Endothelial cell of umbilical vein (primary cell): ENCODE measurements around the gene LDLRAD4. TPM values are rescaled to one million over a fixed set of nuclear protein-coding genes. Genes with fewer than 3 reads are reported as not detected.

Source experiments
- BruUV-seq: library from RNA; stranded (reverse); fragments of 400-500 nt; replicated peaks from 2 replicates; lab custom pipeline; 2021; lab: Mats Ljungman, UMichigan
- CTCF ChIA-PET: fragments of 300-600, 350-600 bp; sonication (Branson Sonifier 250); formaldehyde crosslinking; loops from one replicate; lab custom pipeline; 2021; ENCODE audit warnings: antibody characterized with exemption, inconsistent platforms; lab: Charles Lee
- POLR2A ChIA-PET: fragments of 300-600, 350-600 bp; sonication (Branson Sonifier 250); formaldehyde crosslinking; loops from one replicate; lab custom pipeline; 2021; ENCODE audit warnings: antibody characterized with exemption, inconsistent platforms; lab: Charles Lee
- DNase-seq: peaks from one replicate; pipeline ENCODE4 v3.0.0-alpha.2; 2011; ENCODE audit warnings: low read depth, low spot score
- FAIRE-seq: peaks from 2 replicates; lab custom pipeline; 2011; peaks lifted over from hg19 to GRCh38; lab: Jason Lieb, UNC
- H2AFZ ChIP-seq: 2 replicates; pipeline ENCODE4 v1.6.0; 2012; ENCODE audit warnings: low read depth, low read length, control low read depth, inconsistent platforms
- H3K27ac ChIP-seq: 2 replicates; pipeline ENCODE4 v1.5.1; 2011; ENCODE audit warnings: low read depth, mild to moderate bottlenecking, control low read depth, low read length, moderate library complexity; ENCODE audit not compliant: insufficient read depth
- H3K27me3 ChIP-seq, 2 experiments: 2 replicates each; pipeline versions ENCODE4 v1.6.0 to v1.6.1; 2011; ENCODE audit warnings: low read length in 2 of 2, mixed read lengths in 1 of 2; ENCODE audit not compliant: control insufficient read depth in 2 of 2, insufficient read depth in 2 of 2
- H3K36me3 ChIP-seq, 2 experiments: 2 replicates in 1 of 2; 3 replicates in 1 of 2; pipeline ENCODE4 v1.5.1; 2011; ENCODE audit warnings: low read length in 2 of 2, mild to moderate bottlenecking in 1 of 2, moderate library complexity in 1 of 2; ENCODE audit not compliant: control insufficient read depth in 2 of 2, insufficient read depth in 2 of 2; ENCODE audit errors: extremely low read depth in 1 of 2
- H3K4me1 ChIP-seq: 3 replicates; pipeline ENCODE4 v1.5.1; 2011; ENCODE audit warnings: mild to moderate bottlenecking, low read length; ENCODE audit not compliant: control insufficient read depth, insufficient read depth; ENCODE audit errors: extremely low read depth
- H3K4me2 ChIP-seq: 2 replicates; pipeline ENCODE4 v1.6.1; 2011; ENCODE audit warnings: low read length, control low read depth, mixed read lengths; ENCODE audit not compliant: insufficient read depth
- H3K4me3 ChIP-seq, 3 experiments: fragments of 200-600 bp in 1 of 3; sonication (generic), shearing (Covaris generic) in 1 of 3; replicated peaks in 1 of 3; 2 replicates each; pipeline ENCODE4 v1.5.1; 2011 to 2016; ENCODE audit warnings: control low read depth in 3 of 3, low read length in 3 of 3, mild to moderate bottlenecking in 2 of 3, inconsistent platforms in 1 of 3, low read depth in 1 of 3, moderate library complexity in 1 of 3; ENCODE audit not compliant: insufficient read depth in 1 of 3
- H3K79me2 ChIP-seq: 2 replicates; pipeline ENCODE4 v1.6.0; 2012; ENCODE audit warnings: low read length, inconsistent platforms; ENCODE audit not compliant: control insufficient read depth, insufficient read depth
- H3K9ac ChIP-seq: replicated peaks from 2 replicates; pipeline ENCODE3; 2011; ENCODE audit warnings: low read length, control low read depth; ENCODE audit not compliant: insufficient read depth; ENCODE audit errors: extremely low read depth
- H3K9me1 ChIP-seq: replicated peaks from 3 replicates; pipeline ENCODE4 v1.6.0; 2011; ENCODE audit warnings: mild to moderate bottlenecking, low read length; ENCODE audit not compliant: control insufficient read depth, insufficient read depth; ENCODE audit errors: extremely low read depth
- H3K9me3 ChIP-seq: replicated peaks from 2 replicates; pipeline ENCODE4 v1.5.1; 2012; ENCODE audit warnings: low read length, inconsistent platforms; ENCODE audit not compliant: control insufficient read depth, insufficient read depth
- H4K20me1 ChIP-seq: replicated peaks from 2 replicates; pipeline ENCODE3; 2011; ENCODE audit warnings: mild to moderate bottlenecking, low read length; ENCODE audit not compliant: control insufficient read depth, insufficient read depth; ENCODE audit errors: extremely low read depth
- EZH2 ChIP-seq: IDR thresholded peaks from 2 replicates; pipeline ENCODE4 v1.6.1; 2012; ENCODE audit warnings: borderline replicate concordance, low read depth, mild to moderate bottlenecking, moderate library complexity, low read length, inconsistent platforms; ENCODE audit not compliant: severe bottlenecking
- FOS ChIP-seq: IDR thresholded peaks from 2 replicates; pipeline ENCODE4 v1.6.1; 2011; ENCODE audit warnings: mild to moderate bottlenecking, low read length, moderate library complexity, borderline replicate concordance; ENCODE audit not compliant: insufficient read depth
- GATA2 ChIP-seq: IDR thresholded peaks from 2 replicates; pipeline ENCODE4 v1.7.0; 2011; ENCODE audit warnings: low read depth, mild to moderate bottlenecking, moderate library complexity, mixed read lengths, low read length; ENCODE audit not compliant: insufficient read length, insufficient read depth
- JUN ChIP-seq: IDR thresholded peaks from 2 replicates; pipeline ENCODE4 v1.6.1; 2011; ENCODE audit warnings: borderline replicate concordance, low read depth; ENCODE audit not compliant: insufficient read length, insufficient read depth
- MYC ChIP-seq: IDR thresholded peaks from one replicate; pipeline ENCODE4 v1.6.1; 2011; ENCODE audit warnings: mild to moderate bottlenecking, low read depth, low read length
- POLR2A ChIP-seq: IDR thresholded peaks from 2 replicates; pipeline ENCODE4 v1.6.1; 2012; ENCODE audit warnings: low read depth, mild to moderate bottlenecking, control low read depth, low read length
- POLR2AphosphoS5 ChIP-seq: IDR thresholded peaks from 2 replicates; pipeline ENCODE4 v1.6.1; 2012; ENCODE audit warnings: low read depth, mild to moderate bottlenecking, control low read depth, low read length, moderate library complexity; ENCODE audit not compliant: insufficient read depth
- dilution Hi-C: fragments of 300-500 bp; cut with MboI; formaldehyde crosslinking; loops from one replicate; pipeline ENCODE4 v1.15.0; 2019; ENCODE audit warnings: low sequenced_read_pairs; ENCODE audit not compliant: extremely low pct_ligation_motif_present
- intact Hi-C: fragments of 100-400 bp; cut with micrococcal nuclease; formaldehyde crosslinking; loops from one replicate; pipeline ENCODE4 v1.10.0; 2022
- polyA plus RNA-seq, 4 experiments: library from polyadenylated mRNA; depleted of rRNA in 3 of 4; stranded (reverse) in 3 of 4; unstranded in 1 of 4; fragments of >200 nt; gene quantifications; 2 replicates each; pipeline versions ENCODE4 v1.2.1 to v1.2.3, GENCODE V29; 2011 to 2012; ENCODE audit warnings: missing spikeins in 1 of 4
- total RNA-seq: library from RNA; stranded (reverse); gene quantifications from 2 replicates; pipeline ENCODE4 v1.2.3, GENCODE V29; 2021
- TF ChIP-seq, protein P1 (sequence below): IDR thresholded peaks from 2 replicates; pipeline ENCODE4 v1.6.1; 2011; ENCODE audit not compliant: insufficient read depth, insufficient read length
- TF ChIP-seq, protein P2 (sequence below), 2 donors: IDR thresholded peaks; 1 replicate in 1 of 2; 2 replicates in 1 of 2; pipeline ENCODE4 v1.5.1; 2011; ENCODE audit warnings: low read length in 2 of 2, mild to moderate bottlenecking in 2 of 2, moderate library complexity in 2 of 2, control low read depth in 1 of 2, inconsistent platforms in 1 of 2, low read depth in 1 of 2; ENCODE audit not compliant: insufficient read depth in 1 of 2; ENCODE audit errors: extremely low read depth in 1 of 2

LDLRAD4 gene
- total and polyA plus RNA-seq, 2 donors (not counting 3 experiments of a cell fraction or from before 2014, with no cell fraction given) = 5.2 to 6.5 TPM

DNA sequence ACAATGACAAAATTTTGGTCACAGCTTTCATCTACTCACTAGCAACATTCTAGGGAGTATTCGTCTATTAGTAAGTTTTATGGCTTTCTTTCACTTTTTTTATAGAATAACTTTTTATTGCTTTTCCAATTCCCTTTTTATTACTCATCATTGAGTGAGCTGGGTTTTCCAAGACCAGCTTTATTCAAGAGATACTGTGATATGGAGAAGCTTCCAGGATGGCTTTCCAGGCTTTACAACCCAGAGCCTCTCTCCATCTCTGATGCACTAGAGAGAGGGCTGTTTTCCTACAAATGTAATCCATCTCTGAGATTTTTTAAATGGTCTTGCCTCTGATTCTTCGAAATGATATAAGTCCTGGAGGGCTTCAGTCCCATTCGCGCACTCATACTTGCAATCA lies 118.3 kb downstream of the LDLRAD4 start:
- Histone ChIP-seq H3K4me1 (no peaks in the 10 kb centered on the region), H2AFZ (no peak overlapping the region), H3K9ac (no peak overlapping the region), H3K27ac (no peak overlapping the region), H4K20me1 (no peaks in the 10 kb centered on the region), H3K9me1 (no peaks in the 10 kb centered on the region), H3K36me3 (no peaks in the 10 kb centered on the region), H3K9me3 (no peaks in the 10 kb centered on the region), H3K27me3 (peaks cover 5% of the 10 kb centered on the region in 2 experiments), H3K79me2 (no peaks in the 10 kb centered on the region), H3K4me3 (no peak overlapping the region), H3K4me2 (no peak overlapping the region)
- CTCF ChIA-PET = no interaction called here
- DNase-seq = no peak
- intact Hi-C loops (loop anchor here (10.0 kb wide), 1 partner anchor 88 kb away; no protein-coding TSS in a partner anchor), dilution Hi-C loops (no loop called here)
- POLR2A ChIA-PET = no interaction called here
- TF ChIP-seq FOS (no peak), POLR2A (no peak), EZH2 (no peak), MYC (no peak), GATA2 (no peak), JUN (no peak), POLR2AphosphoS5 (no peak)
- TF ChIP-seq, protein P1, sequence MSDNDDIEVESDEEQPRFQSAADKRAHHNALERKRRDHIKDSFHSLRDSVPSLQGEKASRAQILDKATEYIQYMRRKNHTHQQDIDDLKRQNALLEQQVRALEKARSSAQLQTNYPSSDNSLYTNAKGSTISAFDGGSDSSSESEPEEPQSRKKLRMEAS = no peak
- TF ChIP-seq, protein P2, sequence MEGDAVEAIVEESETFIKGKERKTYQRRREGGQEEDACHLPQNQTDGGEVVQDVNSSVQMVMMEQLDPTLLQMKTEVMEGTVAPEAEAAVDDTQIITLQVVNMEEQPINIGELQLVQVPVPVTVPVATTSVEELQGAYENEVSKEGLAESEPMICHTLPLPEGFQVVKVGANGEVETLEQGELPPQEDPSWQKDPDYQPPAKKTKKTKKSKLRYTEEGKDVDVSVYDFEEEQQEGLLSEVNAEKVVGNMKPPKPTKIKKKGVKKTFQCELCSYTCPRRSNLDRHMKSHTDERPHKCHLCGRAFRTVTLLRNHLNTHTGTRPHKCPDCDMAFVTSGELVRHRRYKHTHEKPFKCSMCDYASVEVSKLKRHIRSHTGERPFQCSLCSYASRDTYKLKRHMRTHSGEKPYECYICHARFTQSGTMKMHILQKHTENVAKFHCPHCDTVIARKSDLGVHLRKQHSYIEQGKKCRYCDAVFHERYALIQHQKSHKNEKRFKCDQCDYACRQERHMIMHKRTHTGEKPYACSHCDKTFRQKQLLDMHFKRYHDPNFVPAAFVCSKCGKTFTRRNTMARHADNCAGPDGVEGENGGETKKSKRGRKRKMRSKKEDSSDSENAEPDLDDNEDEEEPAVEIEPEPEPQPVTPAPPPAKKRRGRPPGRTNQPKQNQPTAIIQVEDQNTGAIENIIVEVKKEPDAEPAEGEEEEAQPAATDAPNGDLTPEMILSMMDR (IDR thresholded peaks at IDR 0.05; ENCODE audit: extremely low read depth in 1 of 2, insufficient read depth in 1 of 2, low read depth in 1 of 2, low read length in 2 of 2) = no peak
- no peak for FAIRE-seq
- no TSS peak for BruUV-seq
